ENCODE measurements around the gene IRAK1BP1. TPM values are rescaled to one million over a fixed set of nuclear protein-coding genes. Genes with fewer than 3 reads are reported as not detected.
A peak's percentile ranks its signal among the peaks of the same experiment; 100 is the strongest.

The IRAK1BP1 gene
- total RNA-seq, 1 experiment from 2014 or later = 6.1 TPM

DNA sequence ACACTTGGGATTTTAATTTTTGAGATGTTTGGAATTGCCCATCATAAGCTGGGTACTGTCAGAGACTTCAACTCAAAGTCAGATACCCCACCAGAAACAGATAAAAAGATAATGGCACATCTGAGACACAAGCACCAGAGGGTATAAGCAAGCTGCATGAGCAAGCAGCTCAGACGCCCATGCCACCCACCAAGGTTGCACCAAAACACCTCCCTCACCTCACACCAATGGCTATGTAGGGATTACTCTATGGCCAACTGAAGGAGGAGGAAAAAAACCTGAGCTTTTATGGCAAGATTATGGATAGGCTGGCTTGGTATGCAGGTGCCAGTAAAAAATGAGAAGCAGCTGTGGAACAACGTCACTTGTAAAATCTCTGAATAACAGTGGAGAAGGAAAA, 3.8 kb upstream of the IRAK1BP1 start (continued):
- TF ChIP-seq, protein P1, sequence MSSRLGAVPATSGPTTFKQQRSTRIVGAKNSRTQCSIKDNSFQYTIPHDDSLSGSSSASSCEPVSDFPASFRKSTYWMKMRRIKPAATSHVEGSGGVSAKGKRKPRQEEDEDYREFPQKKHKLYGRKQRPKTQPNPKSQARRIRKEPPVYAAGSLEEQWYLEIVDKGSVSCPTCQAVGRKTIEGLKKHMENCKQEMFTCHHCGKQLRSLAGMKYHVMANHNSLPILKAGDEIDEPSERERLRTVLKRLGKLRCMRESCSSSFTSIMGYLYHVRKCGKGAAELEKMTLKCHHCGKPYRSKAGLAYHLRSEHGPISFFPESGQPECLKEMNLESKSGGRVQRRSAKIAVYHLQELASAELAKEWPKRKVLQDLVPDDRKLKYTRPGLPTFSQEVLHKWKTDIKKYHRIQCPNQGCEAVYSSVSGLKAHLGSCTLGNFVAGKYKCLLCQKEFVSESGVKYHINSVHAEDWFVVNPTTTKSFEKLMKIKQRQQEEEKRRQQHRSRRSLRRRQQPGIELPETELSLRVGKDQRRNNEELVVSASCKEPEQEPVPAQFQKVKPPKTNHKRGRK (CRISPR knock-in tag; IDR thresholded peaks at IDR 0.05; ENCODE audit: borderline replicate concordance) = no peak
- TF ChIP-seq IRF2 (CRISPR knock-in tag; IDR thresholded peaks at IDR 0.05; ENCODE audit: borderline replicate concordance, low read depth) (no peak), NFATC4 (CRISPR knock-in tag; IDR thresholded peaks at IDR 0.05) (no peak), NR1H2 (CRISPR knock-in tag; IDR thresholded peaks at IDR 0.05) (no peak)
- TF ChIP-seq, protein P2, sequence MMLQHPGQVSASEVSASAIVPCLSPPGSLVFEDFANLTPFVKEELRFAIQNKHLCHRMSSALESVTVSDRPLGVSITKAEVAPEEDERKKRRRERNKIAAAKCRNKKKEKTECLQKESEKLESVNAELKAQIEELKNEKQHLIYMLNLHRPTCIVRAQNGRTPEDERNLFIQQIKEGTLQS (CRISPR knock-in tag; conservative IDR thresholded peaks at IDR 0.05) = no peak

DNA sequence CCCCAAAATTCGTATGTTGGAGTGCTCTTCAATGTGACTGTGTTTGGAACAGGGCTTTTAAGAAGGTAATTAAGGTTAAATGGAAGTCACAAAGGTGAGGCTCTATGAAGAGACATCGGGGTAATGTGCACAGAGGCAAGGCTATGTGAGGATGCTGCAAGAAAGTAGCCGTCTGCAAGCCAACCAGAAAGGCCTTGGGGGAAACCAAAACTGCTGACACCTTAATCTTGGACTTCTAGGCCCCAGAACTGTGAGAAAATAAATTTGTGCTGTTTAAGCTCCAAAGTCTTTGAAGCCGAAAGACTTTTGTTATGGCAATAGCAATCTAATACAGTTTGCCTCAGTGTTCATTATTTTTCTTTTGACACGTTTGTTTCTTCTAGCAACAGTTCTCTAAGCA, 2.4 kb upstream of the IRAK1BP1 start:
- no peaks in the 10 kb centered on the region for H3K27me3 Mint-ChIP-seq (ENCODE audit: low read depth)
- peaks cover 10% of the 10 kb centered on the region for H3K4me1 Mint-ChIP-seq
- ChIA-PET CTCF (no interaction called here), POLR2A (no interaction called here)
- no peaks in the 10 kb centered on the region for H3K36me3 Mint-ChIP-seq
- no peak overlapping the region for H3K27ac Mint-ChIP-seq
- DNase-seq (ENCODE audit: low spot score) = no peak
- H3K9me3 Mint-ChIP-seq = peaks cover under 1% of the 10 kb centered on the region
- ATAC-seq = no peak
- H3K4me3 Mint-ChIP-seq = no peak overlapping the region
- TF ChIP-seq GRHL2 (CRISPR knock-in tag; IDR thresholded peaks at IDR 0.05; ENCODE audit: insufficient replicate concordance, severe bottlenecking) = no peak

DNA sequence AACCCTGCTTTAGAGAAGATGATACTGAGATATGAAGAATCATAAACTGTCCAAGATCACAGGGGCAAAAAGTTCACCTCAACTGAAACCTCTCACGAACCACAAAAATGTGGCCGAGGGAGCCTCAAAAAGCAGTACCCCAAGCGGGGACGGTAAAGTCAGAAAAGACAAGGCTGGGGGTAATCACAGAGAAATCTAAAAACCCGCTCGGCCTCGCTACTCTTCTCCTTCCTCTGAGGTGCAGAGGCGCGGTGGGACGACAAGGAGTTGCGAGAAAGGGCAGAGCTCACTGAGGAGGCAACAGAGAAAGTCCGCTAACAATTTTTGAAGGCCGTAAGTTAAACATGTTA, 356 bp upstream of the IRAK1BP1 start:
- CTCF ChIA-PET = no interaction called here
- Mint-ChIP-seq H3K4me3 (peak overlapping the region; percentile 90), H3K9me3 (no peaks in the 10 kb centered on the region), H3K36me3 (peaks cover 4% of the 10 kb centered on the region; the same call in 1 of the 2 replicates), H3K4me1 (peaks cover 10% of the 10 kb centered on the region), H3K27me3 (ENCODE audit: low read depth) (no peaks in the 10 kb centered on the region), H3K27ac (peak overlapping the region; percentile 90)
- DNase-seq (ENCODE audit: low spot score) (peak; percentile 19), ATAC-seq (peak; percentile 36)
- POLR2A ChIA-PET = no interaction called here
- no peak for TF ChIP-seq CREB1 (CRISPR knock-in tag; IDR thresholded peaks at IDR 0.05)
- 0 out of 2 replicates have a peak, but pooled peaks have one; percentile 9 for TF ChIP-seq FOXK1 (CRISPR knock-in tag; IDR thresholded peaks at IDR 0.05)
- no peak for TF ChIP-seq TEAD1 (CRISPR knock-in tag; IDR thresholded peaks at IDR 0.05)

- H3K27ac Mint-ChIP-seq = peak overlapping the region; percentile 90
- H3K9me3 Mint-ChIP-seq = no peaks in the 10 kb centered on the region
- no peaks in the 10 kb centered on the region for H3K27me3 Mint-ChIP-seq (ENCODE audit: low read depth)
- ATAC-seq (no peak), DNase-seq (ENCODE audit: low spot score) (no peak)
- peak overlapping the region; percentile 90 for H3K4me3 Mint-ChIP-seq
- ChIA-PET POLR2A (no interaction called here), CTCF (no interaction called here)
- H3K4me1 Mint-ChIP-seq = peaks cover 10% of the 10 kb centered on the region
- peaks cover 6% of the 10 kb centered on the region; the same call in 1 of the 2 replicates for H3K36me3 Mint-ChIP-seq
- no peak for TF ChIP-seq KAT7 (CRISPR knock-in tag; IDR thresholded peaks at IDR 0.05; ENCODE audit: borderline replicate concordance)
- TF ChIP-seq NR3C1 (CRISPR knock-in tag; conservative IDR thresholded peaks at IDR 0.05; ENCODE audit: low read depth) = no peak
- no peak for TF ChIP-seq ZNF423 (CRISPR knock-in tag; IDR thresholded peaks at IDR 0.05)
- TF ChIP-seq, protein P1 (CRISPR knock-in tag; IDR thresholded peaks at IDR 0.05; ENCODE audit: borderline replicate concordance) = no peak
- TF ChIP-seq, protein P3, sequence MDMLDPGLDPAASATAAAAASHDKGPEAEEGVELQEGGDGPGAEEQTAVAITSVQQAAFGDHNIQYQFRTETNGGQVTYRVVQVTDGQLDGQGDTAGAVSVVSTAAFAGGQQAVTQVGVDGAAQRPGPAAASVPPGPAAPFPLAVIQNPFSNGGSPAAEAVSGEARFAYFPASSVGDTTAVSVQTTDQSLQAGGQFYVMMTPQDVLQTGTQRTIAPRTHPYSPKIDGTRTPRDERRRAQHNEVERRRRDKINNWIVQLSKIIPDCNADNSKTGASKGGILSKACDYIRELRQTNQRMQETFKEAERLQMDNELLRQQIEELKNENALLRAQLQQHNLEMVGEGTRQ (CRISPR knock-in tag; IDR thresholded peaks at IDR 0.05) = no peak
- TF ChIP-seq, protein P4, sequence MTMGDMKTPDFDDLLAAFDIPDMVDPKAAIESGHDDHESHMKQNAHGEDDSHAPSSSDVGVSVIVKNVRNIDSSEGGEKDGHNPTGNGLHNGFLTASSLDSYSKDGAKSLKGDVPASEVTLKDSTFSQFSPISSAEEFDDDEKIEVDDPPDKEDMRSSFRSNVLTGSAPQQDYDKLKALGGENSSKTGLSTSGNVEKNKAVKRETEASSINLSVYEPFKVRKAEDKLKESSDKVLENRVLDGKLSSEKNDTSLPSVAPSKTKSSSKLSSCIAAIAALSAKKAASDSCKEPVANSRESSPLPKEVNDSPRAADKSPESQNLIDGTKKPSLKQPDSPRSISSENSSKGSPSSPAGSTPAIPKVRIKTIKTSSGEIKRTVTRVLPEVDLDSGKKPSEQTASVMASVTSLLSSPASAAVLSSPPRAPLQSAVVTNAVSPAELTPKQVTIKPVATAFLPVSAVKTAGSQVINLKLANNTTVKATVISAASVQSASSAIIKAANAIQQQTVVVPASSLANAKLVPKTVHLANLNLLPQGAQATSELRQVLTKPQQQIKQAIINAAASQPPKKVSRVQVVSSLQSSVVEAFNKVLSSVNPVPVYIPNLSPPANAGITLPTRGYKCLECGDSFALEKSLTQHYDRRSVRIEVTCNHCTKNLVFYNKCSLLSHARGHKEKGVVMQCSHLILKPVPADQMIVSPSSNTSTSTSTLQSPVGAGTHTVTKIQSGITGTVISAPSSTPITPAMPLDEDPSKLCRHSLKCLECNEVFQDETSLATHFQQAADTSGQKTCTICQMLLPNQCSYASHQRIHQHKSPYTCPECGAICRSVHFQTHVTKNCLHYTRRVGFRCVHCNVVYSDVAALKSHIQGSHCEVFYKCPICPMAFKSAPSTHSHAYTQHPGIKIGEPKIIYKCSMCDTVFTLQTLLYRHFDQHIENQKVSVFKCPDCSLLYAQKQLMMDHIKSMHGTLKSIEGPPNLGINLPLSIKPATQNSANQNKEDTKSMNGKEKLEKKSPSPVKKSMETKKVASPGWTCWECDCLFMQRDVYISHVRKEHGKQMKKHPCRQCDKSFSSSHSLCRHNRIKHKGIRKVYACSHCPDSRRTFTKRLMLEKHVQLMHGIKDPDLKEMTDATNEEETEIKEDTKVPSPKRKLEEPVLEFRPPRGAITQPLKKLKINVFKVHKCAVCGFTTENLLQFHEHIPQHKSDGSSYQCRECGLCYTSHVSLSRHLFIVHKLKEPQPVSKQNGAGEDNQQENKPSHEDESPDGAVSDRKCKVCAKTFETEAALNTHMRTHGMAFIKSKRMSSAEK (CRISPR knock-in tag; IDR thresholded peaks at IDR 0.05; ENCODE audit: borderline replicate concordance) = no peak
- TF ChIP-seq ZNF396 (CRISPR knock-in tag; IDR thresholded peaks at IDR 0.05; ENCODE audit: borderline replicate concordance) = no peak
- no peak for TF ChIP-seq PRRX2 (CRISPR knock-in tag; IDR thresholded peaks at IDR 0.05)
- no peak for TF ChIP-seq USF1 (CRISPR knock-in tag; IDR thresholded peaks at IDR 0.05)
- TF ChIP-seq, protein P2 (CRISPR knock-in tag; conservative IDR thresholded peaks at IDR 0.05) = no peak
- no peak for TF ChIP-seq FOXK1 (CRISPR knock-in tag; IDR thresholded peaks at IDR 0.05)
- TF ChIP-seq, protein P5, sequence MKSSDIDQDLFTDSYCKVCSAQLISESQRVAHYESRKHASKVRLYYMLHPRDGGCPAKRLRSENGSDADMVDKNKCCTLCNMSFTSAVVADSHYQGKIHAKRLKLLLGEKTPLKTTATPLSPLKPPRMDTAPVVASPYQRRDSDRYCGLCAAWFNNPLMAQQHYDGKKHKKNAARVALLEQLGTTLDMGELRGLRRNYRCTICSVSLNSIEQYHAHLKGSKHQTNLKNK (CRISPR knock-in tag; IDR thresholded peaks at IDR 0.05) = no peak
- TF ChIP-seq CDX4 (CRISPR knock-in tag; IDR thresholded peaks at IDR 0.05; ENCODE audit: borderline replicate concordance) = no peak
Measured at GRCh38 chr6:78868116-78868515, 765 bp downstream of the IRAK1BP1 start.
